GM23338 (cell line): Measurements from ENCODE around the gene AHDC1. TPM values are rescaled to one million over a fixed set of nuclear protein-coding genes. Genes with fewer than 3 reads are reported as not detected.

Experiments used
- ATAC-seq: fragments of 200-7000 bp; cut with Tn5 transposase; 3 replicates; pipeline ENCODE4 v1.9.1; 2020
- DNase-seq: peaks from one replicate; pipeline ENCODE4 v3.0.0-alpha.2; 2015; ENCODE audit warnings: low spot score
- H2AFZ ChIP-seq: fragments of 200-600 bp; sonication (generic); 2 replicates; pipeline ENCODE4 v1.8.0; 2016; ENCODE audit warnings: antibody characterized with exemption, mild to moderate bottlenecking, moderate library complexity
- H3F3A ChIP-seq: fragments of 200-600 bp; sonication (generic); replicated peaks from 2 replicates; pipeline ENCODE4 v1.8.0; 2017; ENCODE audit warnings: antibody characterized with exemption, mixed run types, low read depth
- H3K27ac ChIP-seq: fragments of 200-600 bp; sonication (generic); 2 replicates; pipeline ENCODE4 v1.6.1; 2016; ENCODE audit warnings: low read depth
- H3K27me3 ChIP-seq: fragments of 200-600 bp; sonication (generic); 2 replicates; pipeline ENCODE4 v1.8.0; 2016; ENCODE audit warnings: mild to moderate bottlenecking, mixed run types, moderate library complexity; ENCODE audit not compliant: insufficient read depth
- H3K36me3 ChIP-seq: fragments of 200-600 bp; sonication (generic); 2 replicates; pipeline ENCODE4 v1.8.0; 2016; ENCODE audit warnings: mild to moderate bottlenecking; ENCODE audit not compliant: insufficient read depth
- H3K4me1 ChIP-seq: fragments of 200-600 bp; sonication (generic); 2 replicates; pipeline ENCODE4 v1.8.0; 2016; ENCODE audit warnings: mild to moderate bottlenecking, moderate library complexity; ENCODE audit not compliant: insufficient read depth
- H3K4me2 ChIP-seq: fragments of 200-600 bp; sonication (generic); 2 replicates; pipeline ENCODE4 v1.7.1; 2017; ENCODE audit warnings: mixed run types
- H3K4me3 ChIP-seq: fragments of 200-600 bp; sonication (generic); 2 replicates; pipeline ENCODE4 v1.6.1; 2016; ENCODE audit warnings: mixed run types
- H3K79me2 ChIP-seq: fragments of 200-600 bp; sonication (generic); replicated peaks from 2 replicates; pipeline ENCODE4 v1.8.0; 2017; ENCODE audit warnings: mild to moderate bottlenecking; ENCODE audit not compliant: insufficient read depth
- H3K9me2 ChIP-seq: fragments of 200-600 bp; sonication (generic); 2 replicates; pipeline ENCODE4 v1.8.0; 2017; ENCODE audit not compliant: insufficient read depth
- H4K20me1 ChIP-seq: fragments of 200-600 bp; sonication (generic); replicated peaks from 2 replicates; pipeline ENCODE4 v1.8.0; 2017; ENCODE audit warnings: mild to moderate bottlenecking; ENCODE audit not compliant: insufficient read depth
- H3K27ac Mint-ChIP-seq: 2 replicates; pipeline ENCODE4 v1.8.0; 2020; ENCODE audit warnings: inconsistent platforms, mild to moderate bottlenecking, moderate library complexity, mixed read lengths
- H3K27me3 Mint-ChIP-seq: 3 replicates; pipeline ENCODE4 v1.8.0; 2022; ENCODE audit warnings: low read depth, mild to moderate bottlenecking, moderate library complexity, mixed read lengths, inconsistent platforms; ENCODE audit not compliant: insufficient read depth, poor library complexity
- H3K36me3 Mint-ChIP-seq: 3 replicates; pipeline ENCODE4 v1.8.0; 2021; ENCODE audit warnings: low read depth, mild to moderate bottlenecking, inconsistent platforms, moderate library complexity, mixed read lengths
- H3K4me1 Mint-ChIP-seq: 3 replicates; pipeline ENCODE4 v1.8.0; 2020; ENCODE audit warnings: mild to moderate bottlenecking, inconsistent platforms, mixed read lengths
- H3K4me3 Mint-ChIP-seq: 3 replicates; pipeline ENCODE4 v1.8.0; 2021; ENCODE audit warnings: moderate library complexity, mild to moderate bottlenecking, inconsistent platforms, mixed read lengths
- H3K9me3 Mint-ChIP-seq: 3 replicates; pipeline ENCODE4 v1.8.0; 2020; ENCODE audit warnings: moderate library complexity, mild to moderate bottlenecking, inconsistent platforms, mixed read lengths
- CREB1 ChIP-seq: fragments of 250-450 bp; sonication (Bioruptor Pico); IDR thresholded peaks from 2 replicates; pipeline ENCODE4 v1.5.0; 2020; ENCODE audit warnings: low read depth, mild to moderate bottlenecking, moderate library complexity
- EZH2 ChIP-seq: fragments of 200-600 bp; sonication (generic); IDR thresholded peaks from one replicate; pipeline ENCODE4 v1.8.0; 2017; ENCODE audit warnings: antibody characterized with exemption, mild to moderate bottlenecking, low read depth; ENCODE audit not compliant: unreplicated experiment
- JUNB ChIP-seq: IDR thresholded peaks from one replicate; pipeline ENCODE4 v1.6.1; 2016; ENCODE audit warnings: antibody characterized with exemption; ENCODE audit not compliant: unreplicated experiment
- NANOG ChIP-seq: IDR thresholded peaks from 2 replicates; pipeline ENCODE4 v1.6.1; 2016; ENCODE audit warnings: antibody characterized with exemption, borderline replicate concordance
- POLR2AphosphoS5 ChIP-seq: IDR thresholded peaks from 2 replicates; pipeline ENCODE4 v1.6.1; 2016; ENCODE audit warnings: antibody characterized with exemption, low read depth
- STAT1 ChIP-seq: IDR thresholded peaks from one replicate; pipeline ENCODE4 v1.6.1; 2016; ENCODE audit warnings: antibody characterized with exemption; ENCODE audit not compliant: unreplicated experiment
- ZNF114 ChIP-seq: fragments of 250-450 bp; sonication (Bioruptor Pico); IDR thresholded peaks from 2 replicates; pipeline ENCODE4 v1.5.0; 2020; ENCODE audit warnings: mild to moderate bottlenecking, moderate library complexity
- ZNF331 ChIP-seq: fragments of 250-450 bp; sonication (Bioruptor Pico); IDR thresholded peaks from 2 replicates; pipeline ENCODE4 v1.5.0; 2020; ENCODE audit warnings: low read depth, mild to moderate bottlenecking, moderate library complexity
- polyA plus RNA-seq: library from polyadenylated mRNA; unstranded; fragments of >200 nt; fragmentation: Nextera tagmentation; extraction: Ambion mirVana; gene quantifications from 2 replicates; pipeline ENCODE4 v1.2.1, GENCODE V29; 2016
- total RNA-seq: library from RNA; depleted of rRNA; stranded (reverse); fragments of >200 nt; shearing (Covaris generic); gene quantifications from 2 replicates; pipeline ENCODE4 v1.2.3, GENCODE V29; 2014
- TF ChIP-seq, protein P1 (sequence below), 2 experiments: fragments of 200-600 bp in 1 of 2; sonication (generic) in 1 of 2; conservative IDR thresholded peaks; 2 replicates each; pipeline versions ENCODE4 v1.5.1 to v1.6.1; 2016 to 2017; ENCODE audit warnings: antibody characterized with exemption in 2 of 2, low read depth in 2 of 2, mild to moderate bottlenecking in 2 of 2, moderate library complexity in 1 of 2
- TF ChIP-seq, protein P2 (sequence below): IDR thresholded peaks from 2 replicates; pipeline ENCODE4 v1.6.1; 2016; ENCODE audit warnings: antibody characterized with exemption

AHDC1 gene
- total and polyA plus RNA-seq, 2 experiments from 2014 or later: 8.3 to 22.2 TPM

DNA sequence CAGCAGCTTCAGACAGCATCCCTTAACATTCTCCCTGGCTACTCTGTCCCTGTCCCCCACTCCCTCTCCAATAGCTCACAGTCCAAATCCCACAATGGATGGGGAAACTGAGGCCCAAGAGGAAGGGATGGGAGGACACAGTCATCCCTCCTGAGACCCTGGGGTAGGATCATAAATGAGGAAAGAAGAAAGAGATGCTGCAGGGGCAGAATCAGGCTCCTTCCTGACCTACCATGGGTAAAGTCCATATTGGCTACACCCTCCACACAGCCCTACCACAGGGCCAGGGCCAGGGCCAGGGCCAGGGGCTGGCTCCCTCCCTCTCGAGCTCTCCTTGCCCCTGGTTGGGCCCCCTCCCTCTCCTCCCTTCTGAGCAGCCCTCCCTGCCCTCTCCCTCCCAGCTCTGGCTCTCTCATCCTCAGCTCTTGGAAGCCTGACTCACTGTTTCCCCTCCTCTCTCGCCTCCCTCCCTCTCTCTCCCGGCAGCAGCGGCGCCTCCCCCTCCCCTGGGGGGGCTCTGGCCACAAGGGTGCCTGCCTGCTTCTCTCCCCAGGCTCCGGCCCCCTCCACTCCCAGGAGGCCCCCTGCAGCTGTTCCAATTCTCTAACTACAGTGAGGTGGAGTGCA lies 4.9 kb downstream of the AHDC1 start:
- Histone ChIP-seq H3K9me2 (no peaks in the 10 kb centered on the region), H3K4me3 (0 out of 2 replicates have a peak overlapping the region, but pooled peaks have one; percentile 17), H3K4me2 (peak overlapping the region; percentile 78), H3K27ac (0 out of 2 replicates have a peak overlapping the region, but pooled peaks have one; percentile 26), H3K79me2 (peaks cover 61% of the 10 kb centered on the region), H3F3A (peaks cover 7% of the 10 kb centered on the region; the same call in 1 of the 2 replicates), H3K27me3 (no peaks in the 10 kb centered on the region), H4K20me1 (peaks cover 23% of the 10 kb centered on the region), H3K4me1 (peaks cover 65% of the 10 kb centered on the region), H3K36me3 (no peaks in the 10 kb centered on the region), H2AFZ (no peak overlapping the region)
- peak overlapping the region; percentile 49; the same call in 1 of the 3 replicates for H3K4me3 Mint-ChIP-seq
- H3K9me3 Mint-ChIP-seq: no peaks in the 10 kb centered on the region
- peaks cover 34% of the 10 kb centered on the region for H3K4me1 Mint-ChIP-seq
- no peak for ATAC-seq
- H3K27ac Mint-ChIP-seq: peak overlapping the region; percentile 42; the same call in 1 of the 2 replicates
- no peak for DNase-seq
- TF ChIP-seq NANOG: no peak
- no peak for TF ChIP-seq CREB1 (CRISPR knock-in tag)
- TF ChIP-seq ZNF114 (CRISPR knock-in tag): no peak
- no peak for TF ChIP-seq STAT1
- no peak for TF ChIP-seq JUNB
- no peak for TF ChIP-seq ZNF331 (CRISPR knock-in tag)
- TF ChIP-seq, protein P1, sequence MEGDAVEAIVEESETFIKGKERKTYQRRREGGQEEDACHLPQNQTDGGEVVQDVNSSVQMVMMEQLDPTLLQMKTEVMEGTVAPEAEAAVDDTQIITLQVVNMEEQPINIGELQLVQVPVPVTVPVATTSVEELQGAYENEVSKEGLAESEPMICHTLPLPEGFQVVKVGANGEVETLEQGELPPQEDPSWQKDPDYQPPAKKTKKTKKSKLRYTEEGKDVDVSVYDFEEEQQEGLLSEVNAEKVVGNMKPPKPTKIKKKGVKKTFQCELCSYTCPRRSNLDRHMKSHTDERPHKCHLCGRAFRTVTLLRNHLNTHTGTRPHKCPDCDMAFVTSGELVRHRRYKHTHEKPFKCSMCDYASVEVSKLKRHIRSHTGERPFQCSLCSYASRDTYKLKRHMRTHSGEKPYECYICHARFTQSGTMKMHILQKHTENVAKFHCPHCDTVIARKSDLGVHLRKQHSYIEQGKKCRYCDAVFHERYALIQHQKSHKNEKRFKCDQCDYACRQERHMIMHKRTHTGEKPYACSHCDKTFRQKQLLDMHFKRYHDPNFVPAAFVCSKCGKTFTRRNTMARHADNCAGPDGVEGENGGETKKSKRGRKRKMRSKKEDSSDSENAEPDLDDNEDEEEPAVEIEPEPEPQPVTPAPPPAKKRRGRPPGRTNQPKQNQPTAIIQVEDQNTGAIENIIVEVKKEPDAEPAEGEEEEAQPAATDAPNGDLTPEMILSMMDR (conservative IDR thresholded peaks at IDR 0.05; ENCODE audit: low read depth in 2 of 2): no peak
- TF ChIP-seq POLR2AphosphoS5: no peak
- no peak for TF ChIP-seq EZH2
- no peaks in the 10 kb centered on the region; the same call in 2 of the 3 replicates for H3K36me3 Mint-ChIP-seq
- peaks cover 19% of the 10 kb centered on the region for H3K27me3 Mint-ChIP-seq

- H3K4me1 Mint-ChIP-seq: peaks cover 34% of the 10 kb centered on the region
- H3K9me2 ChIP-seq: no peaks in the 10 kb centered on the region
- no peak for TF ChIP-seq POLR2AphosphoS5
- no peak for TF ChIP-seq JUNB
- TF ChIP-seq, protein P2, sequence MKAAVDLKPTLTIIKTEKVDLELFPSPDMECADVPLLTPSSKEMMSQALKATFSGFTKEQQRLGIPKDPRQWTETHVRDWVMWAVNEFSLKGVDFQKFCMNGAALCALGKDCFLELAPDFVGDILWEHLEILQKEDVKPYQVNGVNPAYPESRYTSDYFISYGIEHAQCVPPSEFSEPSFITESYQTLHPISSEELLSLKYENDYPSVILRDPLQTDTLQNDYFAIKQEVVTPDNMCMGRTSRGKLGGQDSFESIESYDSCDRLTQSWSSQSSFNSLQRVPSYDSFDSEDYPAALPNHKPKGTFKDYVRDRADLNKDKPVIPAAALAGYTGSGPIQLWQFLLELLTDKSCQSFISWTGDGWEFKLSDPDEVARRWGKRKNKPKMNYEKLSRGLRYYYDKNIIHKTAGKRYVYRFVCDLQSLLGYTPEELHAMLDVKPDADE: no peak
- TF ChIP-seq CREB1 (CRISPR knock-in tag): no peak
- H3K27me3 ChIP-seq: no peaks in the 10 kb centered on the region
- no peaks in the 10 kb centered on the region for H3K9me3 Mint-ChIP-seq
- DNase-seq (peak; percentile 73), ATAC-seq (peak; percentile 13)
- H4K20me1 ChIP-seq: peaks cover 23% of the 10 kb centered on the region
- H3K79me2 ChIP-seq: peaks cover 66% of the 10 kb centered on the region
- H3K27me3 Mint-ChIP-seq: peaks cover 17% of the 10 kb centered on the region
- H3F3A ChIP-seq: peaks cover 7% of the 10 kb centered on the region; the same call in 1 of the 2 replicates
- no peak overlapping the region for H3K4me3 ChIP-seq
- H2AFZ ChIP-seq: no peak overlapping the region
- no peak overlapping the region for H3K27ac Mint-ChIP-seq
- no peaks in the 10 kb centered on the region for H3K36me3 ChIP-seq
- H3K27ac ChIP-seq: no peak overlapping the region
- peaks cover 72% of the 10 kb centered on the region for H3K4me1 ChIP-seq
- H3K4me3 Mint-ChIP-seq: peak overlapping the region; percentile 15; the same call in 1 of the 3 replicates
- no peaks in the 10 kb centered on the region; the same call in 2 of the 3 replicates for H3K36me3 Mint-ChIP-seq
- peak overlapping the region; percentile 78 for H3K4me2 ChIP-seq
These were observed 5.7 kb downstream of the AHDC1 start for GRCh38 chr1:27598295-27598687.
